ENCODE measurements around the gene DGKH. TPM values are rescaled to one million over a fixed set of nuclear protein-coding genes. Genes with fewer than 3 reads are reported as not detected.

DGKH gene
- total and polyA plus RNA-seq, 7 donors: 0.42 to 4.6 (median 2.1) TPM

GRCh38 chr13:42056146-42056545 is 7.7 kb downstream of the DGKH start:
- Histone ChIP-seq H3K27me3 (ENCODE audit: insufficient read depth in 3 of 3, low read length in 2 of 3) (no peaks in the 10 kb centered on the region), H3K27ac (no peak overlapping the region), H3K4me3 (no peak overlapping the region), H3K36me3 (ENCODE audit: insufficient read depth in 1 of 2, low read depth in 1 of 2) (no peaks in the 10 kb centered on the region), H3K9me3 (peaks cover 7% of the 10 kb centered on the region), H3K4me1 (peaks cover 7% of the 10 kb centered on the region)
- intact Hi-C loops (cut with DNase I): no loop called here
- TF ChIP-seq CTCF (IDR thresholded peaks at IDR 0.05): no peak
- DNase-seq: no peak
- WGBS, 3 donors: 48 to 88% (median 56%) methylated on average over 1 of the region's 1 CpG
- no peak for ATAC-seq

- Histone ChIP-seq H3K4me3 (no peak overlapping the region), H3K27me3 (ENCODE audit: insufficient read depth in 3 of 3, low read length in 2 of 3) (no peaks in the 10 kb centered on the region), H3K36me3 (ENCODE audit: insufficient read depth in 1 of 2, low read depth in 1 of 2) (no peaks in the 10 kb centered on the region), H3K4me1 (peaks cover 7% of the 10 kb centered on the region), H3K27ac (no peak overlapping the region), H3K9me3 (peaks cover 7% of the 10 kb centered on the region)
- ATAC-seq: no peak
- intact Hi-C loops (cut with DNase I): no loop called here
- DNase-seq: no peak
- no peak for TF ChIP-seq CTCF (IDR thresholded peaks at IDR 0.05)
- 71 to 87% (median 74%) methylated on average over 6 of the region's 6 CpGs for WGBS, 3 donors
Measured at GRCh38 chr13:42056583-42056982, 8.1 kb downstream of the DGKH start.

GRCh38 chr13:42057918-42058530 is 9.6 kb downstream of the DGKH start:
- H3K9me3 ChIP-seq: peaks cover 7% of the 10 kb centered on the region
- peaks cover 7% of the 10 kb centered on the region for H3K4me1 ChIP-seq
- H3K27me3 ChIP-seq (ENCODE audit: insufficient read depth in 3 of 3, low read length in 2 of 3): no peaks in the 10 kb centered on the region
- WGBS, 3 donors: 96 to 97% (median 97%) methylated on average over 2 of the region's 2 CpGs
- H3K27ac ChIP-seq: no peak overlapping the region
- TF ChIP-seq CTCF (IDR thresholded peaks at IDR 0.05): no peak
- H3K4me3 ChIP-seq: no peak overlapping the region
- intact Hi-C loops (cut with DNase I): no loop called here
- ATAC-seq (no peak), DNase-seq (no peak)
- no peaks in the 10 kb centered on the region for H3K36me3 ChIP-seq (ENCODE audit: insufficient read depth in 1 of 2, low read depth in 1 of 2)

- H3K27me3 ChIP-seq (ENCODE audit: insufficient read depth in 3 of 3, low read length in 2 of 3): no peaks in the 10 kb centered on the region
- intact Hi-C loops (cut with DNase I): no loop called here
- DNase-seq (no peak), ATAC-seq (no peak)
- H3K4me3 ChIP-seq: no peak overlapping the region
- peaks cover 3% of the 10 kb centered on the region for H3K4me1 ChIP-seq
- H3K27ac ChIP-seq: no peak overlapping the region
- TF ChIP-seq CTCF (IDR thresholded peaks at IDR 0.05): no peak
- H3K36me3 ChIP-seq (ENCODE audit: insufficient read depth in 1 of 2, low read depth in 1 of 2): no peaks in the 10 kb centered on the region
- H3K9me3 ChIP-seq: peaks cover 7% of the 10 kb centered on the region
Measured at GRCh38 chr13:42061943-42062342, 13.5 kb downstream of the DGKH start.

- DNase-seq (no peak), ATAC-seq (no peak)
- H3K4me1 ChIP-seq: peaks cover 3% of the 10 kb centered on the region
- peaks cover 7% of the 10 kb centered on the region for H3K9me3 ChIP-seq
- TF ChIP-seq CTCF (IDR thresholded peaks at IDR 0.05): no peak
- no peaks in the 10 kb centered on the region for H3K36me3 ChIP-seq (ENCODE audit: insufficient read depth in 1 of 2, low read depth in 1 of 2)
- no peak overlapping the region for H3K27ac ChIP-seq
- WGBS, 3 donors: 68 to 83% (median 75%) methylated on average over 2 of the region's 2 CpGs
- H3K4me3 ChIP-seq: no peak overlapping the region
- intact Hi-C loops (cut with DNase I): no loop called here
- no peaks in the 10 kb centered on the region for H3K27me3 ChIP-seq (ENCODE audit: insufficient read depth in 3 of 3, low read length in 2 of 3)
Measured at GRCh38 chr13:42063105-42063504, 14.7 kb downstream of the DGKH start.

Measured in psoas muscle (tissue), 8 donors.